ENCODE measurements around the gene ZNF536.

The ZNF536 gene

DNA sequence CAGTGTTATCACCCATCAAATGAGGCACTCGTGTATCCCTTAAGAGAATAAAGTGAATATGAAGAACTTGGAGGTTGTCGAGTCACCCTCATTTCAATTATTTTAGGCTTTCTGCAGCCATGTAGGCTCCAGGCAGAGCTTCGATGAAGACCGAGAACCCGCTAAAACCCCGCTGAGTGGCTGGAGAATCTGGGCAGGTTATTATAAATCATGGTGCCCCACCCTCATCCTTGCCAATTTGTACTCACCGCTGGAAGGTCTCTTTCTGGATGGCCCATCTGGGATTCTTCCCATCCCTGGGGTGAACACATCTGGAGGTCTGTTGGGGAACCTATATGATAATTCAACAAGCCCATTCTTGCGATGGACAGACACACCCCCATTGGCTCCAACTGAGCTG, 190.8 kb downstream of the ZNF536 start:
- no peak overlapping the region for H3K4me3 ChIP-seq (ENCODE audit: low read depth, low read length)
- TF ChIP-seq, protein P1, sequence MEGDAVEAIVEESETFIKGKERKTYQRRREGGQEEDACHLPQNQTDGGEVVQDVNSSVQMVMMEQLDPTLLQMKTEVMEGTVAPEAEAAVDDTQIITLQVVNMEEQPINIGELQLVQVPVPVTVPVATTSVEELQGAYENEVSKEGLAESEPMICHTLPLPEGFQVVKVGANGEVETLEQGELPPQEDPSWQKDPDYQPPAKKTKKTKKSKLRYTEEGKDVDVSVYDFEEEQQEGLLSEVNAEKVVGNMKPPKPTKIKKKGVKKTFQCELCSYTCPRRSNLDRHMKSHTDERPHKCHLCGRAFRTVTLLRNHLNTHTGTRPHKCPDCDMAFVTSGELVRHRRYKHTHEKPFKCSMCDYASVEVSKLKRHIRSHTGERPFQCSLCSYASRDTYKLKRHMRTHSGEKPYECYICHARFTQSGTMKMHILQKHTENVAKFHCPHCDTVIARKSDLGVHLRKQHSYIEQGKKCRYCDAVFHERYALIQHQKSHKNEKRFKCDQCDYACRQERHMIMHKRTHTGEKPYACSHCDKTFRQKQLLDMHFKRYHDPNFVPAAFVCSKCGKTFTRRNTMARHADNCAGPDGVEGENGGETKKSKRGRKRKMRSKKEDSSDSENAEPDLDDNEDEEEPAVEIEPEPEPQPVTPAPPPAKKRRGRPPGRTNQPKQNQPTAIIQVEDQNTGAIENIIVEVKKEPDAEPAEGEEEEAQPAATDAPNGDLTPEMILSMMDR (IDR thresholded peaks at IDR 0.05; ENCODE audit: low read depth, low read length): no peak

DNA sequence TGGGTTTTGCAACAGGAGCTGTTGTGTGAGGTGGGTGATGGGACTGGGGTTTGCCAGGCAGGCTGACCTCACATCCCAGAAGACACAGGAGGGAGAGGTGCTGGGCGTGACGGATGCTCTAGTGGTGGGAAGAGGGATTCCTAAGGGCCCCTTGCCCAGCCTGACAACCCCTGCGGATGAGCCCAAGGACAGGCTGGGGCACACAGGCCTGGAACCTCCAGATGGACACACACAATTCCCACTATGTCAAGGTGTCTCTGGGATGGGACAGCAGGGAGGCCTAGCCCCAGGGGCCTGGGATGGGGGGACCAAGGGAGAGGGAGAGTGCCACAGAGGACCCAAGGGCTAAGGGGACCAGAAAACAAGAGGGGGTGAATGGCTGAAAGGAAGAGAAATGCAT, 191.5 kb downstream of the ZNF536 start:
- TF ChIP-seq, protein P1 (IDR thresholded peaks at IDR 0.05; ENCODE audit: low read depth, low read length): no peak
- no peak overlapping the region for H3K4me3 ChIP-seq (ENCODE audit: low read depth, low read length)

DNA sequence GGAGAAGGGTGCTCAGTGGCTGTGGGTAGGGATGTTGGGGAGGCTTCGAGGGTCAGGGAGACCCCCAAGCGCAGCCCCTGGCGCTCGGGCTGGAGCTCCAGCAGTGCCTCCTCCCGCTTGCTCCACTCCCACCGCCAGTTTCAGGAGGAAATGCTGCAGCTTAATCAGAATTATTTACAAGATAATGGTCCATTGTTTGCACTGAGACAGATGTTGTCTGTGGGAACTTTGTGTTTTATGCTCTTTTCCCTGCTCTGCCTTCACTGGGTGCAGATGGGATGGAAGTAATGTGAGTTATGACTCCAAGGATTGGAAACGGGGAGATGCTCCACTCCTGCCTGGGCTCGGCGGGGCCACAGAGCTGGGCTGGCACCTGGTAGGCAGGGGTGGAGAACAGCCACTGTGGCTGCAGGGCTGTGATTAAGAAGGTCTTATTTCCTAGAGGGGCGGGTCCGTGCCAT, 192.4 kb downstream of the ZNF536 start:
- TF ChIP-seq, protein P1 (IDR thresholded peaks at IDR 0.05; ENCODE audit: low read depth, low read length): no peak

DNA sequence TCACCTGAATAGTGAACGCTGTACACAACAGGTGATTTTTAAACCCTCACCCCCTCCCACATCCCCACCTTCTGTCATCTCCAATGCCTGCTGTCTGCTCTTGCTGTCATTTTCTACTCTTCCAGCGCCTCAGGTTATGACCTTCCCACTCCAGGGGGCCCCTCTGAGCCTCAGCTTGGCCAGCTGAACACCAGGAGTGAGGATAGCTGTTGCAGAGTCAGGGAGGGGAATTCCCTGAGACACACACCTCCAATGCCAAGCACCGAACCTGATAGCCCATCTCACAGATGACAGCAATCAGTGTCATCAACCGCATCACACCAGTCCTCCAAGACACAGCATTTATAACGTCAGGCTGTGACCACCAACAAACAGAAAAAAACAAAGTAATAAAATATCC, 193.5 kb downstream of the ZNF536 start:
- TF ChIP-seq, protein P1 (IDR thresholded peaks at IDR 0.05; ENCODE audit: low read depth, low read length): no peak

More for the DNA sequence above, 192.4 kb downstream of the ZNF536 start:
- no peak overlapping the region for H3K4me3 ChIP-seq (ENCODE audit: low read depth, low read length)

DNA sequence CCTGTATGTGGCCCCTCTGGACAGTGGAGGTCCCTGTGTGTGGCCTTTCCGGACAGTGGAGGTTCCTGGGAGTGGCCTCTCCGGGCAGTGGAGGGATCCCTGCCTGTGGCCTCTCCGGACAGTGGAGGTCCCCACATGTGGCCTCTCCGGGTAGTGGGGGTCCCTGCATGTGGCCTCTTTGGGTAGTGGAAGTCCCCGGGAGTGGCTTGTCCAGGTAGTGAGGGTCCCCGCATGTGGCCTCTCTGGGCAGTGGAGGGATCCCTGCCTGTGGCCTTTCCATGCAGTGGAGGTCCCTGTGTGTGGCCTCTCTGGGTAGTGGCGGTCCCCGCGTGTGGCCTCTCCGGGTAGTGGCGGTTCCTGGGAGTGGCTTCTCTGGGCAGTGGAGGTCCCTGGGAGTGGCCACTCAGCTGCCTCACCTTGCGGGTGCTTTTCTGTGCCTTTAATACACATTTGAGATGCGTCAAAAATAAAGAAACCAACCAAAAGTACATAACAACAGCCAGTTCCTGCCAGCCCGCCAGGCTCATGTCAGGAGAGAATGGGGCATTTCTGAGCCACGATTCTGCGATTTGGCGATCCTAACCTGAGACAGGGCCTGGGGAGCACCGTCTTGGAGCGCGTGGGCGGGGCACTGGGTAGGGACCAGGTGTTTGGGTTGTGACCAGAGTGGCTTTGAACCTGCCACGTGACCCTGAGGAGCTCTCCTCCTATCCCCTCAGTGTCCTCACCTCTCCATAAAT, 194.7 kb downstream of the ZNF536 start:
- no peak overlapping the region for H3K4me3 ChIP-seq (ENCODE audit: low read depth, low read length)
- TF ChIP-seq, protein P1 (IDR thresholded peaks at IDR 0.05; ENCODE audit: low read depth, low read length): no peak

More for the DNA sequence above, 193.5 kb downstream of the ZNF536 start:
- H3K4me3 ChIP-seq (ENCODE audit: low read depth, low read length): no peak overlapping the region

DNA sequence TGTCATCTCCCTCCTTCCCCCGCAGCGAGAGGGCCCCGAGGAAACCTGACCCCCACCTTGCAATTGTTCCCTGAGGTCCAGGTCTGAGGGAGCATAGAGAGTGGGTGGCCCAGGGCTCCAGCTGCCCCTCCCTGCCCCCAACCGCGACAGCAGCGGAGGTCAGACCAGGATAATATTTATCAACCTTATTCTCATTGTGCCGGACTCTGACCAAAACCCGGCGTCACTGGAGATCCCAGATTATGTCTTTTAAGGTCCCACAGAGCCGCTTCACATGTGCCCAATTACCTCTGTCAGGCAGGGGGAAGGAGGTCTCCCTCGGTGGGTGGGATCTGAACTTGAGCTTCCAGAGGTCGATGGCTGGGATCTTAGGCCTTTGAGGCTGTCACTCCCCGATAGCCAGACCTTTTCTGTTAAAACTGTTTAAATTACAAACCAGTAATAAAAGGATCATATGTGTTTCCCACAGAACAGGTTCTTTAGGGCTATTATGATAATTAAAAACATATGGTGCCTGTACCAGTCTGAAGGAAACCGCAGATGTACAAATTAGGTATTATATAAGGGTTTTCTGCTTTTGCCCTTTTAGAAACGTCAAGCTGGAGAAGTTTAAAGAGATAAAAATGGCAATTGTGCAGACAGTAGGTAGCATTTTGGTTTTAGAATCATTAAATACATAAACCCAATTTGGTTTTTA, 195.5 kb downstream of the ZNF536 start:
- TF ChIP-seq, protein P1 (IDR thresholded peaks at IDR 0.05; ENCODE audit: low read depth, low read length): no peak
- H3K4me3 ChIP-seq (ENCODE audit: low read depth, low read length): no peak overlapping the region

DNA sequence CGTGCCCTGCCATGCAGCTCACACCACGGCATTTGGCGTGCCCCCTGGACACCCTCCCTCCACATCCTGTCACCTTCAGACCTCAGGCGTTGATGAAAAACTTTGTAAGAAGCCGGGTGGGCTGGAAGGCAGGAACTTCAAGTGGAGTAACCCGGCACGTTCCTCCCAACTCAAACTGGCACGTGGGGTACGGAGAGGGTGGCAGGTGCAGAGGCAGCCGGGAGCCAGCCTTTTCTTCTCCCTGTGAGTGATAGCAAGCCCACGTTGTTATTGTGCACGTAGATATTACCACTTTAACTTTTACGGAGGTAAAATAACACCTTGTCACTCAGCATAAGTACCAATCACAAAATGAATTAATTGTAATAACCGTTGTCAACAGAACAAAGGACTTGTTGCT, 198.0 kb downstream of the ZNF536 start:
- no peak overlapping the region for H3K4me3 ChIP-seq (ENCODE audit: low read depth, low read length)
- TF ChIP-seq, protein P1 (IDR thresholded peaks at IDR 0.05; ENCODE audit: low read depth, low read length): no peak

Measured in WI38 (cell line).